HG03457 (cell line): ENCODE results near the gene ZNG1B.
"Not testable (repeated sequence)": the region's sequence is repeated elsewhere in the genome, so short reads cannot be mapped to it uniquely, and the experiment has no call there.

Experiments used
- ATAC-seq: cut with Tn5 transposase; IDR thresholded peaks from one replicate; pipeline ENCODE4 v1.9.1; 2021; ENCODE audit warnings: moderate number of reproducible peaks; ENCODE audit not compliant: unreplicated experiment

The ZNG1B gene

GRCh38 chr2:113437508-113438465 lies at the start of gene ZNG1B:
ZNG1B (plus strand) TSS chr2:113437691; CDS start chr2:113437869, 178 bp downstream.
- not testable (repeated sequence) for ATAC-seq

- ATAC-seq, result peak; percentile 86
Observed at GRCh38 chr2:113390124-113390849, 47.2 kb upstream of the ZNG1B start.

GRCh38 chr2:113391073-113391472 lies 46.4 kb upstream of the ZNG1B start:
- no peak for ATAC-seq

- ATAC-seq, result no peak
Observed at GRCh38 chr2:113406114-113406513, 31.4 kb upstream of the ZNG1B start.

GRCh38 chr2:113407446-113408099 lies 29.9 kb upstream of the ZNG1B start:
- no peak for ATAC-seq

GRCh38 chr2:113411725-113412352 lies 25.7 kb upstream of the ZNG1B start:
- ATAC-seq, result not testable (repeated sequence)

- not testable (repeated sequence) for ATAC-seq
Observed at GRCh38 chr2:113412774-113413173, 24.7 kb upstream of the ZNG1B start.

- ATAC-seq, result not testable (repeated sequence)
Observed at GRCh38 chr2:113431773-113432172, 5.7 kb upstream of the ZNG1B start.

- ATAC-seq, result not testable (repeated sequence)
Observed at GRCh38 chr2:113433468-113433867, 4.0 kb upstream of the ZNG1B start.

GRCh38 chr2:113465770-113466169 lies 28.3 kb downstream of the ZNG1B start:
- not testable (repeated sequence) for ATAC-seq

- ATAC-seq, result not testable (repeated sequence)
Observed at GRCh38 chr2:113476688-113477368, 39.3 kb downstream of the ZNG1B start.

GRCh38 chr2:113496527-113496926 lies 59.0 kb downstream of the ZNG1B start:
- not testable (repeated sequence) for ATAC-seq

GRCh38 chr2:113498365-113498764 lies 60.9 kb downstream of the ZNG1B start, which contains the start of gene FOXD4L1:
FOXD4L1 (plus strand) TSS chr2:113498665; CDS start chr2:113499257, 592 bp downstream.
- not testable (repeated sequence) for ATAC-seq

- ATAC-seq, result not testable (repeated sequence)
Observed at GRCh38 chr2:113499019-113499885, 61.8 kb downstream of the ZNG1B start.

GRCh38 chr2:113499886-113500722 lies 62.6 kb downstream of the ZNG1B start:
- ATAC-seq, result not testable (repeated sequence)

GRCh38 chr2:113500723-113501038 lies 63.2 kb downstream of the ZNG1B start:
- ATAC-seq, result not testable (repeated sequence)

GRCh38 chr2:113502216-113503093 lies 65.0 kb downstream of the ZNG1B start:
- not testable (repeated sequence) for ATAC-seq
